ENCODE results near the gene TENT5A. TPM values are rescaled to one million over a fixed set of nuclear protein-coding genes. Genes with fewer than 3 reads are reported as not detected.

The TENT5A gene
- total RNA-seq, 1 donor from 2014 or later, result 99.0 TPM

- DNase-seq (ENCODE audit: low spot score), result no peak
Observed at GRCh38 chr6:81713205-81713604, 39.3 kb downstream of the TENT5A start.

GRCh38 chr6:81708113-81708699 lies 44.3 kb downstream of the TENT5A start:
- no peak for DNase-seq (ENCODE audit: low spot score)

DNA sequence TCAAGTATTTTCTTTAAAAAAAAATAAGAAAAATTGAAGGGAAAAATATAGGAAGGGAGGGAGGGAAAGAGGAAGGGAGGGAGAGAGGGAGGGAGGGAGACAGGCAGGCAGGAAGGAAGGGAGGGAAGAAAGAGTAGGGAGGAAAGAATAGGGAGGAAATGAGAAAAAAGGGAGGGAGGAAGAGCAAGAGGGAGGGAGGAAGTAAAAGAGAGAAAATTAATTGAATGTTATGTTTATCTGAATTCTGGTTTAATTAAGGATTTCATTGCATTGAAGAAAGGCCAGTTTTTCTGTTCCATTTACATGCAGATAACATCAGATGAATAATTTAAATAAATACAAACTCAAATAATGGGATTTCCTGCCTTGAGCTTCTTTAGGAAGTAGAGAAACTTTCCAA lies 47.8 kb downstream of the TENT5A start:
- no peak for DNase-seq (ENCODE audit: low spot score)

GRCh38 chr6:81700414-81700813 lies 52.1 kb downstream of the TENT5A start:
- no peak for DNase-seq (ENCODE audit: low spot score)

DNA sequence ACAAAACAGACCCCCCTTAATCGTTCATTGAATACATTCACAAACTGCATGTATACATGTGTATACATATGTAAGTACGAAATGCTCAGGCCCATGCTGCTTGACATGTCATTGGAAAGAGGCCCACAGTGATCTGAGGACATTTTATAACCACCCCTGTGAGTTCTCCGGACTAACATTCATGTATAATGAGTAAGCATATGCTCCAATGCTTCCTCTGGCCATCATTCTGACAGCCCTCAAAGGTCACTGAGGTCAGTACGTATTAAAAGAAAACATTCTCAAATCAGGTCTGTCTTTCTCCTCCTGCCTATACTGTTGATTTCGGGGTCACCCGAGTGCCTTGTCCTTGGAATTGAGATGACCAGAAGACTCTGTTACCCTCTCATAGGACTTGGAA lies 54.9 kb downstream of the TENT5A start:
- DNase-seq (ENCODE audit: low spot score), result no peak

- DNase-seq (ENCODE audit: low spot score), result no peak
Observed at GRCh38 chr6:81696524-81696923, 56.0 kb downstream of the TENT5A start.
